SK-N-MC (cell line): ENCODE results near the gene FKBP4.

Source experiments
- EZH2 ChIP-seq: fragments of 200-600 bp; sonication (generic); IDR thresholded peaks from one replicate; pipeline ENCODE4 v1.6.1; 2017; ENCODE audit warnings: antibody characterized with exemption
- POLR2AphosphoS5 ChIP-seq: IDR thresholded peaks from 2 replicates; pipeline ENCODE4 v1.6.1; 2012; ENCODE audit warnings: mild to moderate bottlenecking, low read depth, low read length, borderline replicate concordance

DNA sequence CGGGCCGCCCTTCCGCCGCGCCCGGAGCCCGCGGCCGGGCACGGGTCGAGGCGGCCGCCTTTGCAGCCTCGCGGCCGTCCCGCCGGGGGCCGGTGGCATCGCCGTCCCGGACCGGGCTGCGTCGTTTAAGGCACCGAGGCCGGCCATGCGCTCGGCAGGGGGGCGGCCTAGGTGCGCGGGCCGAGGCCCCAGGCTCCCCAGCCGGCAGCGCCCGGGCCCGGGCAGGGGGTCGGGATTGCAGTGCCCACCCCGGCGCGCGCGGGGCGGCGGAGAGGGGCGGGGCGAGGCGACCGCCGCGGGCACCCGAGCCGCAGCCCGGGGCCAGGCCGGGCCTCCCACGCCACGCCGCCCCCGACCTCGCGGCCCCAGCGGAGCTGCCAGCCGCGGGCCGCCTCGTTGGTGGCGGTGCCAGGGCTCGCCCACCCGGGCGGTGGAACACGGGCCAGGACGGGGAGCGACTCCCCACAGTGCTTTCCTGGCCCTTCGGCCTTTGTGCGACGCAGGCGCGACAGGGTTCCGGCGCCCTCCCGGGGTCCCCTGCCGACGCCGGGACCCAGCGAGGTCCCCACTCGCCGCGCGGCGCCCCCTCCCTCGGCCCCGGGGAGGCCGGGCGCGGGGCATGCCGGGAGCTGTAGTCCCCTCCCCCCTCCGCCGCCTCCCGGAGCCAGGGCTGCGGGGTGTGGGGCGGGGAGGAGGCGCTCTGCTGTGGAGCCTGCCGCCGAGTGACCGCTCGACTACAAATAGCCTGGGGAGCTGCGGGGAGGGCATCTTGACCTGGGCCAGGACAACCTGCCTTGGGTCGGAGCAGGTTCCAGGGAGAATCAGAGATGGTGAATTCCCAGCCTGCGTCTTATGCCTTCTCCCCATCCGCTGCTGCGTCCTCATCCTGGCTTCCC, 769 bp downstream of the FKBP4 start:
- peak; percentile 58; the same call in 1 of the 2 replicates for TF ChIP-seq POLR2AphosphoS5
- no peak for TF ChIP-seq EZH2
